Neuron (in vitro differentiated cells): ENCODE results near the gene NDEL1.

Experiments
- H2AFZ ChIP-seq: one replicate; pipeline ENCODE4 v1.6.1; 2013; ENCODE audit warnings: low read depth, mild to moderate bottlenecking, inconsistent platforms, low read length, moderate library complexity
- H3K27me3 ChIP-seq: one replicate; pipeline ENCODE4 v1.6.1; 2013; ENCODE audit warnings: low read length; ENCODE audit not compliant: insufficient read depth
- H3K36me3 ChIP-seq: one replicate; pipeline ENCODE4 v1.6.1; 2013; ENCODE audit warnings: low read length; ENCODE audit not compliant: insufficient read depth
- H3K4me1 ChIP-seq: one replicate; pipeline ENCODE4 v1.6.1; 2013; ENCODE audit warnings: low read length; ENCODE audit not compliant: insufficient read depth
- H3K4me3 ChIP-seq: 2 replicates; pipeline ENCODE4 v1.5.1; 2013; ENCODE audit warnings: mild to moderate bottlenecking, low read length, moderate library complexity
- H3K9me3 ChIP-seq: one replicate; pipeline ENCODE4 v1.6.1; 2013; ENCODE audit warnings: low read length

The NDEL1 gene

GRCh38 chr17:8467527-8467926, 31.8 kb downstream of the NDEL1 start:
- H3K9me3 ChIP-seq = no peaks in the 10 kb centered on the region
- peaks cover 9% of the 10 kb centered on the region for H3K4me1 ChIP-seq
- no peak overlapping the region for H3K4me3 ChIP-seq
- peaks cover 30% of the 10 kb centered on the region for H3K36me3 ChIP-seq
- H2AFZ ChIP-seq = no peak overlapping the region
- H3K27me3 ChIP-seq = no peaks in the 10 kb centered on the region

GRCh38 chr17:8468127-8468526, 32.4 kb downstream of the NDEL1 start:
- Histone ChIP-seq H3K9me3 (no peaks in the 10 kb centered on the region), H3K4me3 (no peak overlapping the region), H3K4me1 (peaks cover 9% of the 10 kb centered on the region), H2AFZ (no peak overlapping the region), H3K27me3 (no peaks in the 10 kb centered on the region), H3K36me3 (peaks cover 32% of the 10 kb centered on the region)

- H3K9me3 ChIP-seq = no peaks in the 10 kb centered on the region
- H2AFZ ChIP-seq = no peak overlapping the region
- peaks cover 9% of the 10 kb centered on the region for H3K4me1 ChIP-seq
- H3K36me3 ChIP-seq = peaks cover 39% of the 10 kb centered on the region
- H3K4me3 ChIP-seq = no peak overlapping the region
- H3K27me3 ChIP-seq = no peaks in the 10 kb centered on the region
Observed at GRCh38 chr17:8468980-8469379, 33.3 kb downstream of the NDEL1 start.

- H3K9me3 ChIP-seq = no peaks in the 10 kb centered on the region
- peaks cover 48% of the 10 kb centered on the region for H3K36me3 ChIP-seq
- H3K27me3 ChIP-seq = no peaks in the 10 kb centered on the region
- peaks cover 9% of the 10 kb centered on the region for H3K4me1 ChIP-seq
- H3K4me3 ChIP-seq = no peak overlapping the region
- no peak overlapping the region for H2AFZ ChIP-seq
Observed at GRCh38 chr17:8469964-8470363, 34.3 kb downstream of the NDEL1 start.

GRCh38 chr17:8470447-8471047, 34.9 kb downstream of the NDEL1 start:
- Histone ChIP-seq H3K9me3 (no peaks in the 10 kb centered on the region), H3K4me1 (peaks cover 4% of the 10 kb centered on the region), H3K4me3 (no peak overlapping the region), H2AFZ (no peak overlapping the region), H3K27me3 (no peaks in the 10 kb centered on the region), H3K36me3 (peaks cover 54% of the 10 kb centered on the region)

DNA sequence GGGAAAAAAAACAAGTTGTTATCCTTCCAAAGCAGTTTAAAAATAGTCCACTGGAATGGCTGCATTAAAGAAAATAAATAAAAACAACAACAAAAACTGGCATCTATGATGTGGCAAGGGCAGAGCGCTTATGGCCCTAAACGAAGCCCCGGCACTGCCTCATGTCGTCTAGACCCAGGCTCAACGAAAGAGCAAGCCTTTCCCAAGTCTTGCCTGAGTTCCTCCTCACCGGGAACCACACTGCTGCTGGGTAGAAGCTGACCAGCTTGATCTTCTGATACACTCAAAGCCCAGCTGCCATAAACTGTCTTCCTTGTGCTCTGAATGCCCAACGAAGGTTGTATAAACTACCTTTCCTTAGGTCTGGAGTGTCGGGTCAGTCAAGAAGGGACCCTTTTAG, 37.0 kb downstream of the NDEL1 start:
- Histone ChIP-seq H3K27me3 (no peaks in the 10 kb centered on the region), H3K4me1 (no peaks in the 10 kb centered on the region), H2AFZ (no peak overlapping the region), H3K4me3 (no peak overlapping the region), H3K36me3 (peaks cover 66% of the 10 kb centered on the region), H3K9me3 (no peaks in the 10 kb centered on the region)

DNA sequence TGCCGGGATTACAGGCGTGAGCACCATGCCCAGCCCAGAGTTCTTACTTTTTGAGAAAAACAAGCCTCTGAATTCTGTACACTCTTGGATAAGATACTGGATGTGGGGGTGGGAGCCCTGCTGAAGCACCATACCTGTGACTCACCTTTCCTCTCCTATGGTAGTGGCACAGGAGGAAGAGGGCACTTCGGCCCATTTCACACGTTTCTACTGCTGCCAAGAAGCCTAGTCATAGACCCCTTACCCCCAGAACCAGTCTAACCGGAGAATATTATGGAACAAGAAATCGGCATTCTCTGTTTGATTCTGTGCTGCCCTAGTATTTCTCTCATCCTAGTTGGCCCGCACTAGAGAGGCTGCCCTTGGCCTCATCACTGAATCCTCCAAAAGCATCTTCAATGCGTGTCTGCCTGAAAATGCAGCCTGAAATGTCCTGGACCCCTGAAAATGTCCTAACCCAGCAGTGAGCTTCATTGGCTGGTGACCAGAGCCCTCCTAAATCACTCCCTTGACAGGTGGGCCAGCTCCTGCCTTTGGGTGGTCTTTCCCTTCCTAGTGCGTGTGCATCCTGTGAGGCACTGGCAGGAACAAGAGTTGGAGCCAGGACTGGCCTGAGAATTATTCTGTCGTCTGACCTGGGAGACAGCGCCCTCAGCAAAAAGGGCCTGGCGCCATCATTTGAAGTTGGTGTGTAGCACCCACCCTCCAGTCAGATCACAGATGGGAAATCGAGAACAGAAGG, 37.9 kb downstream of the NDEL1 start:
- no peaks in the 10 kb centered on the region for H3K9me3 ChIP-seq
- no peak overlapping the region for H2AFZ ChIP-seq
- no peak overlapping the region for H3K4me3 ChIP-seq
- no peaks in the 10 kb centered on the region for H3K4me1 ChIP-seq
- no peaks in the 10 kb centered on the region for H3K27me3 ChIP-seq
- peaks cover 71% of the 10 kb centered on the region for H3K36me3 ChIP-seq

- Histone ChIP-seq H3K27me3 (no peaks in the 10 kb centered on the region), H2AFZ (no peak overlapping the region), H3K4me1 (no peaks in the 10 kb centered on the region), H3K9me3 (no peaks in the 10 kb centered on the region), H3K36me3 (peaks cover 83% of the 10 kb centered on the region), H3K4me3 (no peak overlapping the region)
Observed at GRCh38 chr17:8474826-8475225, 39.1 kb downstream of the NDEL1 start.

- no peak overlapping the region for H3K4me3 ChIP-seq
- H3K4me1 ChIP-seq = no peaks in the 10 kb centered on the region
- no peak overlapping the region for H2AFZ ChIP-seq
- H3K36me3 ChIP-seq = peaks cover 85% of the 10 kb centered on the region
- no peaks in the 10 kb centered on the region for H3K27me3 ChIP-seq
- H3K9me3 ChIP-seq = no peaks in the 10 kb centered on the region
Observed at GRCh38 chr17:8475227-8475626, 39.5 kb downstream of the NDEL1 start.

DNA sequence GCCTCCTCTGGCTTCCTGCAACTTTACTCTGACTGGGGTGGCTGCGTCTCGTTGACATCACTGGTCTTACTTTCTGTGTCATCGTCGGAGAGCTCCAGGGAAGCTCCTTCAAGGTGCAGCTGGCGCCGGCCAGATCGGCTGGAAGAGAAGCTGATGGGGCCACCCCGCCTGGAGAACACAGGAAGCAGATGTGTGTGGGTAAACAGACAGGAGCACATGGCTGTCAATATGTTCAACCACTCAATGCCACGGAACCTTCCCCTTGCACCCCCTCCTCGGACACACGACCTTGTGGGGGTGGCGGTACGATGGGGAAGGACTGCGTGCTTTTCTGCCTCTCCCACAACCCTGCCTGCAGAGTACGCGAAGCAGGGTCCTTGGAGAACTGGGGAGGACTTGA, 40.1 kb downstream of the NDEL1 start:
- Histone ChIP-seq H3K27me3 (no peaks in the 10 kb centered on the region), H2AFZ (no peak overlapping the region), H3K9me3 (no peaks in the 10 kb centered on the region), H3K4me3 (no peak overlapping the region), H3K4me1 (no peaks in the 10 kb centered on the region), H3K36me3 (peaks cover 91% of the 10 kb centered on the region)

- no peak overlapping the region for H2AFZ ChIP-seq
- no peaks in the 10 kb centered on the region for H3K4me1 ChIP-seq
- no peaks in the 10 kb centered on the region for H3K27me3 ChIP-seq
- peaks cover 95% of the 10 kb centered on the region for H3K36me3 ChIP-seq
- no peak overlapping the region for H3K4me3 ChIP-seq
- no peaks in the 10 kb centered on the region for H3K9me3 ChIP-seq
Observed at GRCh38 chr17:8476741-8477140, 41.1 kb downstream of the NDEL1 start.

- H3K27me3 ChIP-seq = no peaks in the 10 kb centered on the region
- no peaks in the 10 kb centered on the region for H3K9me3 ChIP-seq
- peaks cover 95% of the 10 kb centered on the region for H3K36me3 ChIP-seq
- no peak overlapping the region for H3K4me3 ChIP-seq
- no peaks in the 10 kb centered on the region for H3K4me1 ChIP-seq
- no peak overlapping the region for H2AFZ ChIP-seq
Observed at GRCh38 chr17:8477171-8477570, 41.5 kb downstream of the NDEL1 start.

DNA sequence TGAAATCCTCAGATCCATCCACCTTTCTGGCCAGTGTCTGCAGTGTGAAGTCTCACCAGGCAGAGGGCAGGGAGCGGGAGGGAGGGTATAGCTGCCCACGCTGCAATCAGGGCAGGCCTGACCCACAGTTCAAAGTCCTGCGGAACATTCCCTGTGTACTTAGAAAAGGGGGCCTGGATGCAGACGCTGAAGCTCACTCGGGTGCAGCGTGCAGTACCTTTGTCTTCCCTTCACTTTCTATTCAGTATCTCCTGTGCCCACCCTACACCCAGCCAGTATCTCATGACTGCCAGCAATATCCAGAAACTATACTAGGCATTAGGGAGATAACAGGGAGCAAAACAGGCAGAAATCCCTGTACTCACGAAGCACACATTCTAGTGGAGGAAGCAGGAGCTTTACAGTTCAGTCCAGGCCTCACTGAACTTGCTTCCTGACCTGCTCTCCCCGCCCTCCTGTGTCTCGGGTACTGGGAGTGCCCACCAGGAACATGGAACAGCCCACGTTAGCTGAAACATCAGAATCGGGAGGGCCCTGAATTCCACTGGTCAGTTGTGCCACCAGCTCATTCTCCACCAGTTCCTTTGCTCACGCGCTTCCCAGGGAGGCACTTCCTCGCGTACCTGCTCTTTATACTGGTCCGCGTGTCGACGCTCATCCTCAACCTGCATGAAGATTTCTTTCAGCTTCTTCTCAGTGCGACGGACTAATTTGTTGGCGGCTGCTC, 42.2 kb downstream of the NDEL1 start:
- H3K27me3 ChIP-seq = no peaks in the 10 kb centered on the region
- no peaks in the 10 kb centered on the region for H3K4me1 ChIP-seq
- H3K4me3 ChIP-seq = no peak overlapping the region
- peaks cover 96% of the 10 kb centered on the region for H3K36me3 ChIP-seq
- no peak overlapping the region for H2AFZ ChIP-seq
- no peaks in the 10 kb centered on the region for H3K9me3 ChIP-seq
